ENCODE data around the gene TRIML2.

- TF ChIP-seq POLR2A (IDR thresholded peaks at IDR 0.05), result no peak
- no peak for TF ChIP-seq CTCF (IDR thresholded peaks at IDR 0.05)
- no peak for TF ChIP-seq POLR2AphosphoS5 (IDR thresholded peaks at IDR 0.05)
Observed at GRCh38 chr4:188061083-188061482, 48.3 kb downstream of the TRIML2 start.

Measured in breast epithelium (tissue), 3 donors.